GM23248 (cell line): ENCODE measurements around the gene HARS2. TPM values are rescaled to one million over a fixed set of nuclear protein-coding genes. Genes with fewer than 3 reads are reported as not detected.
A peak's percentile ranks its signal among the peaks of the same experiment; 100 is the strongest.
"Not testable (repeated sequence)": the region's sequence is repeated elsewhere in the genome, so short reads cannot be mapped to it uniquely, and the experiment has no call there.

Experiments
- DNase-seq: peaks from one replicate; pipeline ENCODE4 v3.0.0-alpha.2; 2015
- H2AFZ ChIP-seq: fragments of 200-600 bp; sonication (generic); 2 replicates; pipeline ENCODE4 v1.6.1; 2016; ENCODE audit warnings: antibody characterized with exemption
- H3F3A ChIP-seq: fragments of 200-600 bp; sonication (generic); 2 replicates; pipeline ENCODE4 v1.6.1; 2016; ENCODE audit warnings: mild to moderate bottlenecking, antibody characterized with exemption, mixed run types; ENCODE audit not compliant: insufficient read depth
- H3K27ac ChIP-seq: fragments of 200-600 bp; sonication (generic); 2 replicates; pipeline ENCODE4 v1.5.1; 2016; ENCODE audit warnings: mild to moderate bottlenecking
- H3K27me3 ChIP-seq: fragments of 200-600 bp; sonication (generic); replicated peaks from 2 replicates; pipeline ENCODE4 v1.6.1; 2016; ENCODE audit warnings: mild to moderate bottlenecking; ENCODE audit not compliant: insufficient read depth
- H3K36me3 ChIP-seq: fragments of 200-600 bp; sonication (generic); 2 replicates; pipeline ENCODE4 v1.6.1; 2016; ENCODE audit warnings: low read depth, mild to moderate bottlenecking
- H3K4me1 ChIP-seq: fragments of 200-600 bp; sonication (generic); 2 replicates; pipeline ENCODE4 v1.6.1; 2016; ENCODE audit warnings: mild to moderate bottlenecking; ENCODE audit not compliant: insufficient read depth
- H3K4me2 ChIP-seq: fragments of 200-600 bp; sonication (generic); one replicate; pipeline ENCODE4 v1.6.1; 2016; ENCODE audit warnings: mild to moderate bottlenecking; ENCODE audit not compliant: unreplicated experiment
- H3K4me3 ChIP-seq: fragments of 200-600 bp; sonication (generic); 2 replicates; pipeline ENCODE4 v1.5.1; 2016; ENCODE audit warnings: mild to moderate bottlenecking
- H3K79me2 ChIP-seq: fragments of 200-600 bp; sonication (generic); 2 replicates; pipeline ENCODE4 v1.6.1; 2016; ENCODE audit warnings: mild to moderate bottlenecking; ENCODE audit not compliant: insufficient read depth
- H3K9ac ChIP-seq: fragments of 200-600 bp; sonication (generic); 2 replicates; pipeline ENCODE4 v1.6.1; 2016; ENCODE audit warnings: mild to moderate bottlenecking
- H3K9me2 ChIP-seq: fragments of 200-600 bp; sonication (generic); 2 replicates; pipeline ENCODE4 v1.6.1; 2016; ENCODE audit warnings: mixed run types, mild to moderate bottlenecking, moderate library complexity; ENCODE audit not compliant: insufficient read depth
- H3K9me3 ChIP-seq: fragments of 200-600 bp; sonication (generic); one replicate; pipeline ENCODE4 v1.6.1; 2017; ENCODE audit warnings: low read depth
- H4K20me1 ChIP-seq: fragments of 200-600 bp; sonication (generic); 2 replicates; pipeline ENCODE4 v1.6.0; 2016; ENCODE audit not compliant: insufficient read depth
- EZH2 ChIP-seq: fragments of 200-600 bp; sonication (generic); IDR thresholded peaks from 2 replicates; pipeline ENCODE4 v1.6.1; 2018; ENCODE audit warnings: antibody characterized with exemption, mild to moderate bottlenecking; ENCODE audit not compliant: insufficient read depth, poor library complexity, severe bottlenecking
- EZH2phosphoT487 ChIP-seq: fragments of 200-600 bp; sonication (generic); IDR thresholded peaks from 2 replicates; pipeline ENCODE4 v1.6.1; 2018; ENCODE audit warnings: antibody characterized with exemption, moderate library complexity, mild to moderate bottlenecking, low read depth; ENCODE audit not compliant: insufficient read depth
- WGBS, 2 experiments: methylation state at CpG; one replicate each; pipeline ENCODE4 v1.1.6; 2015 to 2017; ENCODE audit warnings: low lambda C conversion rate in 2 of 2, low coverage in 1 of 2; ENCODE audit errors: missing lambda C conversion rate in 2 of 2; 5-methylcytosine and 5-hydroxymethylcytosine counted together
- in situ Hi-C: fragments of 300-500 bp; cut with MboI; formaldehyde crosslinking; loops from 2 replicates; pipeline ENCODE4 v1.15.0; 2020
- polyA plus RNA-seq: library from polyadenylated mRNA; unstranded; fragments of >200 nt; fragmentation: Nextera tagmentation; extraction: Ambion mirVana; gene quantifications from 2 replicates; pipeline ENCODE4 v1.2.1, GENCODE V29; 2016
- total RNA-seq: library from RNA; depleted of rRNA; stranded (reverse); fragments of >200 nt; shearing (Covaris generic); gene quantifications from 2 replicates; pipeline ENCODE4 v1.2.3, GENCODE V29; 2014

Gene HARS2
- total and polyA plus RNA-seq, 2 experiments from 2014 or later: 23.3 to 29.7 TPM

- no peaks in the 10 kb centered on the region for H3K4me1 ChIP-seq
- H4K20me1 ChIP-seq: no peaks in the 10 kb centered on the region
- H3K36me3 ChIP-seq: peaks cover 58% of the 10 kb centered on the region
- 97% methylated on average over 17 of the region's 17 CpGs for WGBS, 2 experiments
- no peak overlapping the region for H3K9ac ChIP-seq
- H3F3A ChIP-seq: peaks cover 25% of the 10 kb centered on the region
- H3K27me3 ChIP-seq: no peaks in the 10 kb centered on the region
- H3K4me2 ChIP-seq: no peak overlapping the region
- no peaks in the 10 kb centered on the region for H3K9me3 ChIP-seq
- TF ChIP-seq EZH2: no peak
- no peak for TF ChIP-seq EZH2phosphoT487
- H3K9me2 ChIP-seq: no peaks in the 10 kb centered on the region
- no peak for DNase-seq
- in situ Hi-C loops: no loop called here
- no peak overlapping the region for H3K27ac ChIP-seq
- peaks cover 6% of the 10 kb centered on the region; the same call in 1 of the 2 replicates for H3K79me2 ChIP-seq
- H2AFZ ChIP-seq: no peak overlapping the region
- H3K4me3 ChIP-seq: no peak overlapping the region
These were observed 32.4 kb upstream of the HARS2 start for GRCh38 chr5:140658870-140659269.

- H3K4me2 ChIP-seq, in situ Hi-C loops, H3K27me3 ChIP-seq, H3K9ac ChIP-seq, H3K4me1 ChIP-seq, H2AFZ ChIP-seq, DNase-seq, H3K9me3 ChIP-seq, H3K4me3 ChIP-seq, H3K9me2 ChIP-seq, H4K20me1 ChIP-seq, H3K27ac ChIP-seq: not testable (repeated sequence)
- H3K79me2 ChIP-seq: peaks cover 12% of the 10 kb centered on the region
- 81 to 83% methylated on average over 6 of the region's 6 CpGs for WGBS, 2 experiments
- H3K36me3 ChIP-seq: peaks cover 43% of the 10 kb centered on the region
- H3F3A ChIP-seq: peaks cover 32% of the 10 kb centered on the region
These were observed 30.9 kb upstream of the HARS2 start for GRCh38 chr5:140660371-140660770.

GRCh38 chr5:140664030-140664358 lies 27.3 kb upstream of the HARS2 start:
- H3K36me3 ChIP-seq: peaks cover 17% of the 10 kb centered on the region
- H4K20me1 ChIP-seq: peaks cover 4% of the 10 kb centered on the region; the same call in 1 of the 2 replicates
- H3K9me3 ChIP-seq: no peaks in the 10 kb centered on the region
- H3K9ac ChIP-seq: peak overlapping the region; percentile 87
- H3K4me2 ChIP-seq: peak overlapping the region; percentile 90
- peaks cover 9% of the 10 kb centered on the region for H3K4me1 ChIP-seq
- H3F3A ChIP-seq: peaks cover 36% of the 10 kb centered on the region
- H3K79me2 ChIP-seq: peaks cover 42% of the 10 kb centered on the region
- DNase-seq: no peak
- H3K27me3 ChIP-seq: no peaks in the 10 kb centered on the region
- in situ Hi-C loops: no loop called here
- no peaks in the 10 kb centered on the region for H3K9me2 ChIP-seq
- 3 to 4% methylated on average over 18 of the region's 18 CpGs for WGBS, 2 experiments
- H3K4me3 ChIP-seq: peak overlapping the region; percentile 79
- H2AFZ ChIP-seq: peak overlapping the region; percentile 85
- TF ChIP-seq EZH2phosphoT487 (no peak), EZH2 (no peak)
- peak overlapping the region; percentile 92 for H3K27ac ChIP-seq

- peak within 1 kb of the TSS; percentile 92 for H3K27ac ChIP-seq
- 0 to 1% methylated on average over 46 to 52 of the region's 54 CpGs for WGBS, 2 experiments
These were observed 26.7 kb upstream of the HARS2 start, which contains the start of gene WDR55 for GRCh38 chr5:140664359-140665119. WDR55 (plus strand) TSS chr5:140664904; CDS start chr5:140664913, 9 bp downstream.

GRCh38 chr5:140671035-140671434 lies 20.2 kb upstream of the HARS2 start:
- Histone ChIP-seq H3K36me3 (peaks cover 10% of the 10 kb centered on the region; the same call in 1 of the 2 replicates), H3K79me2 (peaks cover 39% of the 10 kb centered on the region), H3F3A (peaks cover 27% of the 10 kb centered on the region)
- DNase-seq, H4K20me1 ChIP-seq, in situ Hi-C loops, H3K9ac ChIP-seq, H3K27ac ChIP-seq, H3K9me3 ChIP-seq, H3K4me3 ChIP-seq, H3K4me1 ChIP-seq, H2AFZ ChIP-seq, H3K9me2 ChIP-seq, H3K4me2 ChIP-seq, H3K27me3 ChIP-seq: not testable (repeated sequence)
- WGBS, 2 experiments: 74 to 85% methylated on average over 2 to 4 of the region's 4 CpGs

More at GRCh38 chr5:140664359-140665119, 26.7 kb upstream of the HARS2 start, which contains the start of gene WDR55:
- Histone ChIP-seq H3K9me3 (no peaks in the 10 kb centered on the region), H4K20me1 (peaks cover 4% of the 10 kb centered on the region; the same call in 1 of the 2 replicates), H3K4me3 (peak within 1 kb of the TSS; percentile 79), H3K4me1 (peaks cover 9% of the 10 kb centered on the region), H3K9ac (peak within 1 kb of the TSS; percentile 87), H3K9me2 (no peaks in the 10 kb centered on the region), H3K4me2 (peak within 1 kb of the TSS; percentile 90), H3K27me3 (no peaks in the 10 kb centered on the region), H3K79me2 (peaks cover 45% of the 10 kb centered on the region), H3F3A (peaks cover 36% of the 10 kb centered on the region), H2AFZ (peak within 1 kb of the TSS; percentile 85), H3K36me3 (peaks cover 17% of the 10 kb centered on the region)
- peak; percentile 98 for DNase-seq
- TF ChIP-seq EZH2phosphoT487 (no peak), EZH2 (no peak)
- in situ Hi-C loops: no loop called here
